ENCODE measurements around the gene ZBTB8B. TPM values are rescaled to one million over a fixed set of nuclear protein-coding genes. Genes with fewer than 3 reads are reported as not detected.

The ZBTB8B gene
- total RNA-seq, 1 donor from 2014 or later: under 0.01 TPM

- DNase-seq (ENCODE audit: low read depth, low spot score): no peak
Observed at GRCh38 chr1:32503153-32503552, 38.3 kb downstream of the ZBTB8B start.

DNA sequence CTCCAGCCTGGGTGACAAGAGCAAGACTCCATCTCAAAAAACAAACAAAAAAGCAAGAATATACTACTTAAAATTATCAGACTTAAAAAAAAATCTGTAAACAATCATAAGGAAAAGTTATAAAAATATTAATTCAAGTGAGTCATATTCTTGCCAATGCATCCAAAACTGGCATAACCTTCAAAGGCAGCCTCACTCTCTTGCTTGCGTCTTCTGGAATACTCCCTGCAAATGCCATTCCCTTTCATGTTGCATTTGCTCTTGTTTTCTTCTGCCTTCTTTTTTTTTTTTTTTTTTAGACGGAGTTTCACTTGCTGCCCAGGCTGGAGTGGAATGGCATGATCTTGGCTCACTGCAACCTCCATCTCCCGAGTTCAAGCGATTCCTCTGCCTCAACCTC lies 42.1 kb downstream of the ZBTB8B start:
- DNase-seq (ENCODE audit: low read depth, low spot score): no peak

DNA sequence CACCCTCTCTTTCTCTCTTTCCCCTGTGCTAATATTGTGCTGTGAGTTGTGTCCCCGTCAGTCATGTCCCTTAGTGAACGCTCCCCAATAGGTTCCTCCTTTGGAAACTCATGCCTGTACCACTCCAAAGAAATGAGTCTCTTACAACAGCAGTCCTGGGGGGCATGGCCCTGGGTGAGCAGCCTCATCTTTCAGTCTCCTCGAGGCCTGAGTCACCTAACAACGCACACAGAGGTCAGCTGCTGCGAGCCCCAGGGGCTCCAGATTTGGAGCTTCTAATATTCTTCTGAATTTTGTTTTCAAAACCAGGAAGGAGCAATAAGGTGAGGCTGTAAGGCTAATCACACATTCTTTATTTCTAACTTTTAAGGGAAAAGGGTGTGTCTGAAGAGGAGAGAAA lies 43.9 kb downstream of the ZBTB8B start:
- DNase-seq (ENCODE audit: low read depth, low spot score): no peak

DNA sequence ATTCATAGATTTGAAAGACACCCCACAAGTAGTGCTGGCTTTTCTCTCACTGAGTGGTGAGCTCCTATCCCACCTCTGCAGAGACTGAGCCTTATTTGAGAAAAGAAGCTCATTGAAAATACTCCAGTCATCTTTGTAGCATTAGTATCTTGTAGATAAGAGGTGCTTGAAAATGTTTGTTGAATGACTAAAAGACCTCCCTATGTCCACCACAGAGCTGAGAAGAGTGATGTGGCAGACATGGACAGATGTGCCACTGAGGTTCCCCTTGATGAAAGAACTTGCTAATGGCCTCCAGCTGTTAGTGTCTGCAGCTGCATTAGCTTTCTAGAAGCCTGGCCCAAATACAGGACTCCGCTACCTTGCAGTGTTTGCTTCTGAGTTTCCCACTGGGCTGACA lies 45.1 kb downstream of the ZBTB8B start:
- DNase-seq (ENCODE audit: low read depth, low spot score): no peak

Other genes starting within 250 kb of the ZBTB8B start
- gene TMEM234, start 242.7 kb upstream of the ZBTB8B start, total RNA-seq: 12.8 and 14.2 TPM in 2 replicates
- gene EIF3I, start 242.7 kb upstream of the ZBTB8B start, total RNA-seq: 361 and 372 TPM in 2 replicates
- gene FAM167B, start 217.8 kb upstream of the ZBTB8B start, total RNA-seq: 1.6 and 5.5 TPM in 2 replicates
- gene LCK, start 213.8 kb upstream of the ZBTB8B start, total RNA-seq: 0.11 and 0.26 TPM in 2 replicates
- gene HDAC1, start 173.0 kb upstream of the ZBTB8B start, total RNA-seq: 108 and 140 TPM in 2 replicates
- 104 and 105 TPM in 2 replicates for gene MARCKSL1, start 128.8 kb upstream of the ZBTB8B start, total RNA-seq
- gene FAM229A, start 102.6 kb upstream of the ZBTB8B start, total RNA-seq: 0.53 and 0.60 TPM in 2 replicates
- gene TSSK3, start 102.5 kb upstream of the ZBTB8B start, total RNA-seq: 0.20 TPM in 1 of 2 replicates, not detected in the other
- 41.3 and 82.1 TPM in 2 replicates for gene BSDC1, start 70.6 kb upstream of the ZBTB8B start, total RNA-seq
- 6.9 and 10.4 TPM in 2 replicates for gene ZBTB8A, start 74.4 kb downstream of the ZBTB8B start, total RNA-seq
- gene ZBTB8OS, start 185.5 kb downstream of the ZBTB8B start, total RNA-seq: 32.1 and 52.7 TPM in 2 replicates
- 176 and 228 TPM in 2 replicates for gene RBBP4, start 186.1 kb downstream of the ZBTB8B start, total RNA-seq
- gene SYNC, start 237.7 kb downstream of the ZBTB8B start, total RNA-seq: 11.8 and 12.1 TPM in 2 replicates